ENCODE data around the gene ZNF844.
A peak's percentile ranks its signal among the peaks of the same experiment; 100 is the strongest.
"Not testable (repeated sequence)": the region's sequence is repeated elsewhere in the genome, so short reads cannot be mapped to it uniquely, and the experiment has no call there.

The ZNF844 gene

GRCh38 chr19:12064590-12065538, at the start of gene ZNF844:
Gene ZNF844, plus strand, starts transcription at chr19:12064731. Its CDS starts 143 bp downstream, at chr19:12064874.
- DNase-seq (ENCODE audit: low read depth): peak; percentile 88

GRCh38 chr19:12015015-12015752, 49.3 kb upstream of the ZNF844 start:
- no peak for DNase-seq (ENCODE audit: low read depth)

GRCh38 chr19:12015753-12016116, 48.8 kb upstream of the ZNF844 start:
- DNase-seq (ENCODE audit: low read depth): no peak

GRCh38 chr19:12034198-12034597, 30.3 kb upstream of the ZNF844 start:
- DNase-seq (ENCODE audit: low read depth): no peak

- no peak for DNase-seq (ENCODE audit: low read depth)
These were observed 29.9 kb upstream of the ZNF844 start for GRCh38 chr19:12034620-12035019.

GRCh38 chr19:12035220-12036172, 29.0 kb upstream of the ZNF844 start, which contains the start of gene ZNF433:
Gene ZNF433, minus strand, starts transcription at chr19:12035679. Its CDS starts 140 bp downstream, at chr19:12035539.
- DNase-seq (ENCODE audit: low read depth): peak; percentile 85

- DNase-seq (ENCODE audit: low read depth): no peak
These were observed 21.6 kb upstream of the ZNF844 start for GRCh38 chr19:12042893-12043292.

GRCh38 chr19:12043752-12044422, 20.6 kb upstream of the ZNF844 start:
- DNase-seq (ENCODE audit: low read depth): no peak

GRCh38 chr19:12047868-12048267, 16.7 kb upstream of the ZNF844 start:
- no peak for DNase-seq (ENCODE audit: low read depth)

GRCh38 chr19:12052091-12052496, 12.4 kb upstream of the ZNF844 start:
- DNase-seq (ENCODE audit: low read depth): no peak

GRCh38 chr19:12052497-12053169, 11.9 kb upstream of the ZNF844 start, which contains the start of gene ZNF878:
Gene ZNF878, minus strand, starts transcription at chr19:12052961. Its CDS starts 160 bp downstream, at chr19:12052801.
- peak; percentile 51 for DNase-seq (ENCODE audit: low read depth)

- DNase-seq (ENCODE audit: low read depth): no peak
These were observed 8.7 kb upstream of the ZNF844 start for GRCh38 chr19:12055784-12056183.

- DNase-seq (ENCODE audit: low read depth): no peak
These were observed 11.1 kb downstream of the ZNF844 start for GRCh38 chr19:12075538-12076139.

- DNase-seq (ENCODE audit: low read depth): not testable (repeated sequence)
These were observed 11.8 kb downstream of the ZNF844 start for GRCh38 chr19:12076331-12076730.

- no peak for DNase-seq (ENCODE audit: low read depth)
These were observed 12.8 kb downstream of the ZNF844 start for GRCh38 chr19:12077375-12077774.

- not testable (repeated sequence) for DNase-seq (ENCODE audit: low read depth)
These were observed 18.8 kb downstream of the ZNF844 start for GRCh38 chr19:12083336-12083735.

- DNase-seq (ENCODE audit: low read depth): no peak
These were observed 20.7 kb downstream of the ZNF844 start for GRCh38 chr19:12085074-12085818.

GRCh38 chr19:12090807-12091206, 26.3 kb downstream of the ZNF844 start:
- DNase-seq (ENCODE audit: low read depth): peak; percentile 54

Measured in stromal cell of bone marrow (primary cell).